Measurements from ENCODE around the gene LAMB1. TPM values are rescaled to one million over a fixed set of nuclear protein-coding genes. Genes with fewer than 3 reads are reported as not detected.

LAMB1 gene
- total RNA-seq, 2 experiments from 2014 or later: not detected

DNA sequence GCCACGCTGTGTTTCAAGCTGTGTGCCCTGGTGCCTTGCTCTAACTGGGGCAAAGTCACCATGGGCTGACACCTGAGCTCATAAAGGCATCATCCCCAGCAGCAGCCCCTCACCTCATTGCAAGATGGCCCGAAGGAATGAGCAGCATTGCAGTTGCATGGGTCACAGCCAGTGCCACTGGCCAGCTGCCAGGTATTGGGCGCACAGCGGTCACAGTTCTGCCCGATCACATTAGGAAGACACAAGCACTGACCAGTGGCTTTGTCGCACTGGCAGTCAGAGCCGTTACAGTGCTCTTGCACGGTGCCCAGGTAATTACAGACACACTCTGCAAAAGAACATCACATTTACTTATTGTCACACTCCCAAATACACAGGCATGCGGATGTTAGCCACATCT is 51.1 kb downstream of the LAMB1 start:
- no peaks in the 10 kb centered on the region for H3K36me3 Mint-ChIP-seq (ENCODE audit: low read depth)
- H3K27me3 Mint-ChIP-seq: no peaks in the 10 kb centered on the region

DNA sequence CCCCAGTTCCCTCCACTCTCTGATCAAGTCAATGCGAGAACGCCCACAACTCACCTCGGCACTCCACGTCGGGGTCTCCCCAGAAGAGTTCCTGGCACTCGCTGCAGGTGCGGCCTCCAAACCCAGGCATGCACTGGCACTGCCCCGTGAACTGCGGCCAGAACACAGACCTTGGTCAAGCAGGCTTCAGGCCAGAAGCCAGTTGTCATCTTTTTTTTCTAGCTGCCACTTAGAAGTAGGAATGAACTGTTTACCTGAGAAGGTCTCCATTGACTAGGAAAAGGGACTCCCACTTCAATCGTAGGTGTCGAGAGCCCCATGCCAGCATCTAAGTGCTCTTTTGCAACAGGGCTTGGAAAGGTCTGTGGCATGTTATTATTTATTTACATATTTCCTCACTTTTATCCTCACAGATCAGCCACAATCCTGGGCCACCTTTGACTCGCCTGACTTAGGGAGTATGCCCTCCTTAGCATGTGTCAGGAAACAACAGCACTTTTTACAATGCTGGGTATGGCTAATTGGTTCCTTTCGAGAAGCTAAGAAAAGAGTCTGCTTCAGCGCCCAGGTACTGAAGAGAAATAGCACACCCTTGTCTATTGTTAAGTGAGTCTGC is 51.7 kb downstream of the LAMB1 start:
- ATAC-seq (ENCODE audit: poor library complexity) (no peak), DNase-seq (no peak)
- Histone ChIP-seq H3K4me3 (ENCODE audit: low read length) (no peak overlapping the region), H3K4me1 (ENCODE audit: insufficient read depth, low read length) (no peaks in the 10 kb centered on the region), H3K9me3 (ENCODE audit: control insufficient read depth in 1 of 2, insufficient read depth in 1 of 2, low read length in 2 of 2) (no peaks in the 10 kb centered on the region), H3K27me3 (ENCODE audit: control insufficient read depth in 1 of 2, insufficient read depth in 2 of 2, low read length in 2 of 2) (no peaks in the 10 kb centered on the region), H3K36me3 (ENCODE audit: insufficient read depth, low read length) (no peaks in the 10 kb centered on the region), H3K27ac (ENCODE audit: low read depth in 1 of 2, low read length in 2 of 2) (no peak overlapping the region)
- intact Hi-C loops (cut with DNase I, micrococcal nuclease): no loop called here
- POLR2A ChIA-PET: no interaction called here
- Mint-ChIP-seq H3K4me1 (ENCODE audit: low read depth) (no peaks in the 10 kb centered on the region), H3K9me3 (no peaks in the 10 kb centered on the region), H3K36me3 (ENCODE audit: low read depth) (no peaks in the 10 kb centered on the region), H3K27ac (no peak overlapping the region), H3K4me3 (no peak overlapping the region), H3K27me3 (no peaks in the 10 kb centered on the region)
- TF ChIP-seq CTCF (IDR thresholded peaks at IDR 0.05): no peak
- CTCF ChIA-PET: no interaction called here

More for the DNA sequence above, 51.1 kb downstream of the LAMB1 start:
- TF ChIP-seq CTCF (IDR thresholded peaks at IDR 0.05): no peak
- no peaks in the 10 kb centered on the region for H3K9me3 Mint-ChIP-seq
- no peak overlapping the region for H3K4me3 Mint-ChIP-seq
- ATAC-seq (ENCODE audit: poor library complexity) (no peak), DNase-seq (no peak)
- Histone ChIP-seq H3K27ac (ENCODE audit: low read depth in 1 of 2, low read length in 2 of 2) (no peak overlapping the region), H3K9me3 (ENCODE audit: control insufficient read depth in 1 of 2, insufficient read depth in 1 of 2, low read length in 2 of 2) (no peaks in the 10 kb centered on the region), H3K27me3 (ENCODE audit: control insufficient read depth in 1 of 2, insufficient read depth in 2 of 2, low read length in 2 of 2) (no peaks in the 10 kb centered on the region), H3K4me3 (ENCODE audit: low read length) (no peak overlapping the region), H3K36me3 (ENCODE audit: insufficient read depth, low read length) (no peaks in the 10 kb centered on the region), H3K4me1 (ENCODE audit: insufficient read depth, low read length) (no peaks in the 10 kb centered on the region)
- no peaks in the 10 kb centered on the region for H3K4me1 Mint-ChIP-seq (ENCODE audit: low read depth)
- H3K27ac Mint-ChIP-seq: no peak overlapping the region
- POLR2A ChIA-PET: no interaction called here
- intact Hi-C loops (cut with DNase I, micrococcal nuclease): no loop called here
- CTCF ChIA-PET: no interaction called here

DNA sequence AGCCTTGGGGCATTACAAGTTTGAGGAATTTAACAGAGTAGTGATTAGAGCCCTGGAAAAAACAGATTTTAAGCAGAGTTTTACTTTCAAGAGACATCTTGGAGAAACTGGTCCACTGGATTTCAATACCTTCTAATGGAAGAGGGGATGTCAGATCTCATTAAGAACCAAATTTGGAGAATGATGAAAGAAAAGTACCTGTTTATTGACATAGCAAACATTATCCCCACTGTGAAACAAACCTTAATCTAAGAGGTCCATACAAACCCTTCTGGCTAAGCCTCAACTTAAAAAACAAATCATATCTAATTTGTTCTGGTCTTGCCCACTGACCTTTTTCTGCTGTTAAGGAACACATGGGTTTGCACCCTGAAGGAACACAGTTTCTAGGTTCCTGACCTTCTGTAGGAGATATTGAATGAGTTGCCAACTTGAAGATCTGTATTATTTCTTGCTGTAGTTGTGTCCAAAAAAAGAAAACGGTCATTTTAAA is 53.5 kb downstream of the LAMB1 start:
- Histone ChIP-seq H3K27ac (ENCODE audit: low read depth in 1 of 2, low read length in 2 of 2) (no peak overlapping the region), H3K36me3 (ENCODE audit: insufficient read depth, low read length) (no peaks in the 10 kb centered on the region), H3K9me3 (ENCODE audit: control insufficient read depth in 1 of 2, insufficient read depth in 1 of 2, low read length in 2 of 2) (no peaks in the 10 kb centered on the region), H3K4me1 (ENCODE audit: insufficient read depth, low read length) (no peaks in the 10 kb centered on the region), H3K4me3 (ENCODE audit: low read length) (no peak overlapping the region), H3K27me3 (ENCODE audit: control insufficient read depth in 1 of 2, insufficient read depth in 2 of 2, low read length in 2 of 2) (no peaks in the 10 kb centered on the region)
- no peak for TF ChIP-seq CTCF (IDR thresholded peaks at IDR 0.05)
- ATAC-seq (ENCODE audit: poor library complexity): no peak
- ChIA-PET CTCF (no interaction called here), POLR2A (no interaction called here)
- Mint-ChIP-seq H3K4me3 (no peak overlapping the region), H3K36me3 (ENCODE audit: low read depth) (no peaks in the 10 kb centered on the region), H3K27ac (no peak overlapping the region), H3K27me3 (no peaks in the 10 kb centered on the region), H3K9me3 (no peaks in the 10 kb centered on the region), H3K4me1 (ENCODE audit: low read depth) (no peaks in the 10 kb centered on the region)
- intact Hi-C loops (cut with DNase I, micrococcal nuclease): no loop called here
- no peak for DNase-seq

Data from CD4-positive, alpha-beta T cell (primary cell).